Smooth muscle cell (in vitro differentiated cells): ENCODE results near the gene CDH20. TPM values are rescaled to one million over a fixed set of nuclear protein-coding genes. Genes with fewer than 3 reads are reported as not detected.

Experiments
- DNase-seq: peaks from one replicate; lab custom pipeline; 2025; ENCODE audit not compliant: unreplicated experiment; lab: John Stamatoyannopoulos, UW
- H2AFZ ChIP-seq: fragments of 200-600 bp; sonication (generic); 2 replicates; pipeline ENCODE4 v1.6.0; 2016; ENCODE audit warnings: antibody characterized with exemption, low read depth, mild to moderate bottlenecking
- H3F3A ChIP-seq: fragments of 200-600 bp; sonication (generic); 2 replicates; pipeline ENCODE4 v1.6.0; 2017; ENCODE audit warnings: antibody characterized with exemption, low read depth
- H3K27ac ChIP-seq: fragments of 200-600 bp; sonication (generic); 2 replicates; pipeline ENCODE4 v1.5.1; 2016; ENCODE audit warnings: low read depth, mild to moderate bottlenecking
- H3K27me3 ChIP-seq: fragments of 200-600 bp; sonication (generic); 2 replicates; pipeline ENCODE4 v1.6.1; 2016; ENCODE audit warnings: low read depth, mild to moderate bottlenecking
- H3K36me3 ChIP-seq: fragments of 200-600 bp; sonication (generic); 2 replicates; pipeline ENCODE4 v1.5.1; 2016; ENCODE audit warnings: low read depth
- H3K4me1 ChIP-seq: fragments of 200-600 bp; sonication (generic); 2 replicates; pipeline ENCODE4 v1.5.1; 2016; ENCODE audit warnings: low read depth
- H3K4me2 ChIP-seq: fragments of 200-600 bp; sonication (generic); 2 replicates; pipeline ENCODE4 v1.6.0; 2016; ENCODE audit warnings: mild to moderate bottlenecking
- H3K4me3 ChIP-seq: fragments of 200-600 bp; sonication (generic); 2 replicates; pipeline ENCODE4 v1.5.1; 2016; ENCODE audit warnings: mild to moderate bottlenecking
- H3K79me2 ChIP-seq: fragments of 200-600 bp; sonication (generic); 2 replicates; pipeline ENCODE4 v1.6.0; 2016; ENCODE audit warnings: low read depth, mild to moderate bottlenecking
- H3K9ac ChIP-seq: fragments of 200-600 bp; sonication (generic); 2 replicates; pipeline ENCODE4 v1.6.0; 2016; ENCODE audit warnings: low read depth
- H3K9me3 ChIP-seq: fragments of 200-600 bp; sonication (generic); replicated peaks from 2 replicates; pipeline ENCODE4 v1.5.1; 2016; ENCODE audit warnings: low read depth
- H4K20me1 ChIP-seq: fragments of 200-600 bp; sonication (generic); 2 replicates; pipeline ENCODE4 v1.6.0; 2016; ENCODE audit warnings: low read depth
- CTCF ChIP-seq: fragments of 200-600 bp; sonication (generic); IDR thresholded peaks from 2 replicates; pipeline ENCODE4 v1.5.1; 2017; ENCODE audit warnings: borderline replicate concordance, mild to moderate bottlenecking, antibody characterized with exemption; ENCODE audit not compliant: insufficient read depth, poor library complexity, severe bottlenecking
- whole genome bisulfite sequencing: methylation state at CpG from one replicate; pipeline ENCODE4 v1.1.7; 2016; ENCODE audit warnings: low lambda C conversion rate; 5-methylcytosine and 5-hydroxymethylcytosine counted together
- polyA plus RNA-seq: library from polyadenylated mRNA; unstranded; fragments of >200 nt; fragmentation: Nextera tagmentation; extraction: Ambion mirVana; gene quantifications from 2 replicates; pipeline ENCODE4 v1.2.1, GENCODE V29; 2016
- total RNA-seq: library from RNA; depleted of rRNA; stranded (reverse); fragments of >200 nt; gene quantifications from 2 replicates; pipeline ENCODE4 v1.2.3, GENCODE V29; 2014

CDH20 gene
- total and polyA plus RNA-seq, 2 experiments from 2014 or later = 0.10 TPM; not detected in 1

- H3K9me3 ChIP-seq = no peaks in the 10 kb centered on the region
- H2AFZ ChIP-seq = no peak overlapping the region
- H3K4me3 ChIP-seq = no peak overlapping the region
- peaks cover 12% of the 10 kb centered on the region for H3K4me1 ChIP-seq
- H3F3A ChIP-seq = no peaks in the 10 kb centered on the region
- no peaks in the 10 kb centered on the region for H3K27me3 ChIP-seq
- no peak for DNase-seq
- no peaks in the 10 kb centered on the region for H3K79me2 ChIP-seq
- no peak overlapping the region for H3K27ac ChIP-seq
- no peak overlapping the region for H3K4me2 ChIP-seq
- no peaks in the 10 kb centered on the region for H3K36me3 ChIP-seq
- no peak overlapping the region for H3K9ac ChIP-seq
- H4K20me1 ChIP-seq = no peaks in the 10 kb centered on the region
- WGBS = 88% methylated on average over 11 of the region's 11 CpGs
- no peak for TF ChIP-seq CTCF
Measured at GRCh38 chr18:61308795-61309393, 24.3 kb upstream of the CDH20 start.

GRCh38 chr18:61322265-61322873 is 10.9 kb upstream of the CDH20 start:
- no peak for DNase-seq
- H3K27ac ChIP-seq = no peak overlapping the region
- H3K36me3 ChIP-seq = no peaks in the 10 kb centered on the region
- peak; percentile 77 for TF ChIP-seq CTCF
- no peak overlapping the region for H2AFZ ChIP-seq
- no peaks in the 10 kb centered on the region for H3F3A ChIP-seq
- no peak overlapping the region for H3K4me2 ChIP-seq
- H3K9me3 ChIP-seq = no peaks in the 10 kb centered on the region
- WGBS = 23% methylated on average over 9 of the region's 9 CpGs
- no peaks in the 10 kb centered on the region for H3K4me1 ChIP-seq
- H3K4me3 ChIP-seq = no peak overlapping the region
- H3K79me2 ChIP-seq = no peaks in the 10 kb centered on the region
- no peaks in the 10 kb centered on the region for H3K27me3 ChIP-seq
- H4K20me1 ChIP-seq = no peaks in the 10 kb centered on the region
- no peak overlapping the region for H3K9ac ChIP-seq

- H3K27me3 ChIP-seq = no peaks in the 10 kb centered on the region
- no peak overlapping the region for H2AFZ ChIP-seq
- no peak overlapping the region for H3K4me2 ChIP-seq
- WGBS = 60% methylated on average over 1 of the region's 1 CpG
- H3K79me2 ChIP-seq = no peaks in the 10 kb centered on the region
- TF ChIP-seq CTCF = no peak
- H3K9ac ChIP-seq = no peak overlapping the region
- no peak overlapping the region for H3K4me3 ChIP-seq
- H3K4me1 ChIP-seq = no peaks in the 10 kb centered on the region
- no peaks in the 10 kb centered on the region for H3F3A ChIP-seq
- H3K27ac ChIP-seq = no peak overlapping the region
- H4K20me1 ChIP-seq = no peaks in the 10 kb centered on the region
- no peaks in the 10 kb centered on the region for H3K9me3 ChIP-seq
- no peak for DNase-seq
- no peaks in the 10 kb centered on the region for H3K36me3 ChIP-seq
Measured at GRCh38 chr18:61323951-61324350, 9.3 kb upstream of the CDH20 start.

- Histone ChIP-seq H3K36me3 (no peaks in the 10 kb centered on the region), H3K4me3 (no peak overlapping the region), H3K4me2 (no peak overlapping the region), H3F3A (no peaks in the 10 kb centered on the region), H3K4me1 (no peaks in the 10 kb centered on the region), H3K9me3 (no peaks in the 10 kb centered on the region), H4K20me1 (no peaks in the 10 kb centered on the region), H3K27ac (no peak overlapping the region), H3K27me3 (peaks cover 3% of the 10 kb centered on the region), H2AFZ (no peak overlapping the region), H3K9ac (no peak overlapping the region), H3K79me2 (no peaks in the 10 kb centered on the region)
- no peak for TF ChIP-seq CTCF
- no peak for DNase-seq
Measured at GRCh38 chr18:61326407-61326806, 6.8 kb upstream of the CDH20 start.
